ENCODE results near the gene CHD5. TPM values are rescaled to one million over a fixed set of nuclear protein-coding genes. Genes with fewer than 3 reads are reported as not detected.

CHD5 gene
- total RNA-seq, 1 experiment from 2014 or later = 1.6 TPM

DNA sequence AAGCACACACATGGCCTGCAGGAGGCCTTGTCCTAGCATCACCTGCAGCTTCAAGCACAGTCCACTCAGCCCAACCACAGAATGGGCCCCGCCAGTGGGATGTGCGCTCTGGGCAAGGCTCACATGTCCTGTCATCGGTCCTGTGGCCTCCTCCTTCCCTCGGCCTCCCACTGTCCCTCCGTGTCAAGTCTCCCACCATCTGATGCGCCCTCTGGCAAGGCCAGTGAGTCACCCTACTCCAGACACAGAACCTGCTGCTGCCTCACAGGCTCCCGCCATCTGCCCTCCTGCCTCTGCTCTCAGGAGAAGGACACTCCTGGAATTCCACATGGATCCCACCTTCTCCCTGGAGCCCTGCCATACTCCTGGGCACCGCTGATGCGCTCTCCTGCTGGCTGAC, 120.3 kb downstream of the CHD5 start:
- H3K23ac ChIP-seq (ENCODE audit: insufficient read length, low read depth, low read length) = no peak overlapping the region
- no peaks in the 10 kb centered on the region for H3K4me1 ChIP-seq (ENCODE audit: insufficient read depth, low read length)
- no peak overlapping the region for H3K4me2 ChIP-seq (ENCODE audit: insufficient read depth, insufficient read length, low read length)
- no peak overlapping the region for H2BK12ac ChIP-seq (ENCODE audit: insufficient read length, low read depth, low read length)
- H2BK20ac ChIP-seq (ENCODE audit: low read depth, low read length, poor library complexity, severe bottlenecking) = no peak overlapping the region
- H4K20me1 ChIP-seq (ENCODE audit: control insufficient read depth, insufficient read depth, insufficient read length) = peaks cover 2% of the 10 kb centered on the region
- no peak overlapping the region for H3K27ac ChIP-seq (ENCODE audit: insufficient read length, low read depth, low read length)
- H3K27me3 Mint-ChIP-seq (ENCODE audit: low read depth) = peaks cover 5% of the 10 kb centered on the region
- TF ChIP-seq, protein P1, sequence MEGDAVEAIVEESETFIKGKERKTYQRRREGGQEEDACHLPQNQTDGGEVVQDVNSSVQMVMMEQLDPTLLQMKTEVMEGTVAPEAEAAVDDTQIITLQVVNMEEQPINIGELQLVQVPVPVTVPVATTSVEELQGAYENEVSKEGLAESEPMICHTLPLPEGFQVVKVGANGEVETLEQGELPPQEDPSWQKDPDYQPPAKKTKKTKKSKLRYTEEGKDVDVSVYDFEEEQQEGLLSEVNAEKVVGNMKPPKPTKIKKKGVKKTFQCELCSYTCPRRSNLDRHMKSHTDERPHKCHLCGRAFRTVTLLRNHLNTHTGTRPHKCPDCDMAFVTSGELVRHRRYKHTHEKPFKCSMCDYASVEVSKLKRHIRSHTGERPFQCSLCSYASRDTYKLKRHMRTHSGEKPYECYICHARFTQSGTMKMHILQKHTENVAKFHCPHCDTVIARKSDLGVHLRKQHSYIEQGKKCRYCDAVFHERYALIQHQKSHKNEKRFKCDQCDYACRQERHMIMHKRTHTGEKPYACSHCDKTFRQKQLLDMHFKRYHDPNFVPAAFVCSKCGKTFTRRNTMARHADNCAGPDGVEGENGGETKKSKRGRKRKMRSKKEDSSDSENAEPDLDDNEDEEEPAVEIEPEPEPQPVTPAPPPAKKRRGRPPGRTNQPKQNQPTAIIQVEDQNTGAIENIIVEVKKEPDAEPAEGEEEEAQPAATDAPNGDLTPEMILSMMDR (conservative IDR thresholded peaks at IDR 0.05) = no peak
- H2BK15ac ChIP-seq (ENCODE audit: low read depth, low read length) = no peak overlapping the region
- H2AFZ ChIP-seq (ENCODE audit: low read length) = no peak overlapping the region
- H4K91ac ChIP-seq (ENCODE audit: insufficient read length, low read depth, low read length) = no peak overlapping the region
- peaks cover 0 to 3% of the 10 kb centered on the region in 2 experiments; a peak in 2 of 4 replicates for H3K4me1 Mint-ChIP-seq
- H3K56ac ChIP-seq (ENCODE audit: insufficient read length, low read depth, low read length) = no peak overlapping the region
- H3K27ac Mint-ChIP-seq = 0 out of 7 replicates have a peak overlapping the region, but pooled peaks of 1 of the 3 experiments have one; percentile 23
- no peak overlapping the region for H4K5ac ChIP-seq (ENCODE audit: insufficient read length, low read depth, low read length)
- DNase-seq = no peak
- no peak overlapping the region for H2BK120ac ChIP-seq (ENCODE audit: low read depth, low read length, poor library complexity, severe bottlenecking)
- no peak overlapping the region for H3K9ac ChIP-seq (ENCODE audit: extremely low read depth, insufficient read length, low read length)
- H3K18ac ChIP-seq (ENCODE audit: insufficient read length, low read depth, low read length) = no peak overlapping the region
- no peaks in the 10 kb centered on the region for H3K9me3 ChIP-seq (ENCODE audit: control insufficient read depth, low read depth, low read length)
- H2AK5ac ChIP-seq (ENCODE audit: insufficient read length, low read length) = no peak overlapping the region
- H3K4ac ChIP-seq (ENCODE audit: low read depth, low read length) = no peak overlapping the region
- no peak overlapping the region for H3K4me3 Mint-ChIP-seq
- H3K79me1 ChIP-seq (ENCODE audit: insufficient read depth, low read depth, low read length, poor library complexity, severe bottlenecking) = no peaks in the 10 kb centered on the region
- H3K14ac ChIP-seq (ENCODE audit: insufficient read depth, low read length) = no peak overlapping the region
- no peaks in the 10 kb centered on the region for H3K79me2 ChIP-seq (ENCODE audit: insufficient read depth, low read length)
- H2BK5ac ChIP-seq (ENCODE audit: insufficient read length, low read length) = no peak overlapping the region
- no peaks in the 10 kb centered on the region; a peak in 1 of 7 replicates for H3K36me3 Mint-ChIP-seq (ENCODE audit: insufficient read depth in 1 of 3, low read depth in 3 of 3)
- no peak overlapping the region for H4K8ac ChIP-seq (replicated peaks; ENCODE audit: insufficient read length, low read depth, low read length)
- H3K23me2 ChIP-seq (ENCODE audit: insufficient read length, low read depth, low read length, poor library complexity, severe bottlenecking) = no peaks in the 10 kb centered on the region
- H3T11ph ChIP-seq (ENCODE audit: low read length) = no peak overlapping the region
- no peaks in the 10 kb centered on the region for H3K9me3 Mint-ChIP-seq
- no CpG with 5 or more reads among the region's 9 CpGs for WGBS (ENCODE audit: extremely low coverage, insufficient read length, low lambda C conversion rate)
- no peaks in the 10 kb centered on the region for H3K27me3 ChIP-seq (ENCODE audit: insufficient read depth, low read length)
